Lung (tissue), 12 donors: ENCODE results near the gene DUSP5. TPM values are rescaled to one million over a fixed set of nuclear protein-coding genes. Genes with fewer than 3 reads are reported as not detected.

ENCODE experiments used
- ATAC-seq: fragments of 200-7000 bp; cut with Tn5 transposase; one replicate; pipeline ENCODE4 v1.9.1; 2020; ENCODE audit warnings: moderate number of reproducible peaks; ENCODE audit not compliant: insufficient read depth, low FRiP score
- DNase-seq, 3 donors: peaks; one replicate each; pipeline ENCODE4 v3.0.0-alpha.2; 2013 to 2017
- H3K27ac ChIP-seq, 2 donors: one replicate each; pipeline ENCODE4 v1.5.1; 2013; ENCODE audit warnings: mild to moderate bottlenecking in 2 of 2, moderate library complexity in 2 of 2, control low read depth in 1 of 2, inconsistent platforms in 1 of 2, low read depth in 1 of 2, low read length in 1 of 2
- H3K27me3 ChIP-seq, 3 donors: one replicate each; pipeline ENCODE4 v1.5.1; 2013; ENCODE audit warnings: low read length in 2 of 3; ENCODE audit not compliant: control insufficient read depth in 3 of 3, insufficient read depth in 3 of 3
- H3K36me3 ChIP-seq, 4 donors: one replicate each; pipeline ENCODE4 v1.5.1; 2013; ENCODE audit warnings: low read length in 4 of 4, mild to moderate bottlenecking in 1 of 4, moderate library complexity in 1 of 4; ENCODE audit not compliant: control insufficient read depth in 4 of 4, insufficient read depth in 4 of 4
- H3K4me1 ChIP-seq, 5 donors: one replicate each; pipeline ENCODE4 v1.5.1; 2013; ENCODE audit warnings: low read length in 5 of 5, mild to moderate bottlenecking in 2 of 5, moderate library complexity in 1 of 5; ENCODE audit not compliant: control insufficient read depth in 5 of 5, insufficient read depth in 5 of 5
- H3K4me3 ChIP-seq: one replicate; pipeline ENCODE4 v1.5.1; 2013; ENCODE audit warnings: mild to moderate bottlenecking, control low read depth, moderate library complexity
- H3K9ac ChIP-seq, 2 donors: one replicate each; pipeline ENCODE4 v1.5.1; 2013; ENCODE audit warnings: low read length in 2 of 2, control low read depth in 1 of 2; ENCODE audit not compliant: insufficient read depth in 1 of 2
- H3K9me3 ChIP-seq, 4 donors: one replicate each; pipeline ENCODE4 v1.5.1; 2013; ENCODE audit warnings: low read length in 3 of 4, mild to moderate bottlenecking in 1 of 4, moderate library complexity in 1 of 4; ENCODE audit not compliant: control insufficient read depth in 4 of 4, insufficient read depth in 3 of 4
- WGBS, 2 donors: extraction: QIAGEN DNeasy Blood & Tissue Kit; methylation state at CpG; one replicate each; pipeline ENCODE4 v1.1.7; 2013; 5-methylcytosine and 5-hydroxymethylcytosine counted together
- polyA plus RNA-seq, 2 donors: library from polyadenylated mRNA; stranded (reverse); fragments of 200-250 nt; gene quantifications; one replicate each; pipeline ENCODE4 v1.2.1, GENCODE V29; 2013
- total RNA-seq, 2 donors: library from RNA; depleted of rRNA in 1 of 2; stranded (reverse); fragments of >200 nt in 1 of 2; gene quantifications; one replicate each; pipeline ENCODE4 v1.2.1, GENCODE V29; 2014 to 2021
- TF ChIP-seq, protein P1 (sequence below): IDR thresholded peaks from 2 replicates; pipeline ENCODE4 v1.5.1; 2012; ENCODE audit warnings: mild to moderate bottlenecking; ENCODE audit errors: control extremely low read depth, extremely low read depth
- donor health status: control.
- donor health status: control.
- donor health status: Bipolar disorder and iron deficiency.
- donor health status: healthy.
- donor health status: DM: yes; HTN: yes; CAD: no.

Gene DUSP5
- total and polyA plus RNA-seq, 4 donors, result 10.3 to 16.4 (median 12.9) TPM

DNA sequence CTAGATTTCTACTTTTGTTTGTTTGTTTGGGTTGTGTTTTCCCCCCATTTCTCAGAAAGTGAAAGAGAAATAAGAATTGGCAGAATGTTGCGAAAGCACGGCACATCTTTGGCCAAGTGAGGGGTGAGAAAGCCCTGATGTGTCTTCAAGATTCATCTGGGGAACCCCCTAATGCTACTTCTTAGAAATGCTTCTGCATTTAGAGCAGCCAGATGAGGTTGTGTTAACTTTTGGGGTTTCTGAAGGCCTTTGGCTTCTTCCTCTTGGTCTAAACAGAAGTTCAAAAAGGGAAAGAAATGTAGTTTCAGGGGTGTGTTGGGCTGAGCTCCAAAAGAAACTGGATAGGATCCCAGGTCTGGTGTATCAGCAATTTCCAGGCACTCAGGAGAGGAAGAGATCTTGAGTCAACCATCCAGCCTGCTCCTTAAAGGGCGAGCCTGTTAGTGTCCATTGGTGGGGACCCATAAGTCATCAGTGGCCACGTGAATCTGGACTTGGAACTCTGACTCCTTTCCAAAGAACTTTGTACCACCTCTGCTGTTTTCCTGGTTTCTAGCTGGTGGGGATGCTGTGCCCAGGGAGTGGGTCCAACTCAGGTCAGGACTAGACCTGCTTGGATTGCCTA, 6.5 kb downstream of the DUSP5 start:
- no peak overlapping the region for H3K4me3 ChIP-seq
- ATAC-seq, result peak; percentile 59
- H3K9ac ChIP-seq, result no peak overlapping the region
- H3K27me3 ChIP-seq, result peaks cover 0 to 17% (median 4%) of the 10 kb centered on the region in 3 donors
- H3K9me3 ChIP-seq, result no peaks in the 10 kb centered on the region
- H3K36me3 ChIP-seq, result peaks cover 0 to 10% (median 4%) of the 10 kb centered on the region in 4 donors
- H3K27ac ChIP-seq, result peak overlapping the region; percentile 74 to 81
- TF ChIP-seq, protein P1, sequence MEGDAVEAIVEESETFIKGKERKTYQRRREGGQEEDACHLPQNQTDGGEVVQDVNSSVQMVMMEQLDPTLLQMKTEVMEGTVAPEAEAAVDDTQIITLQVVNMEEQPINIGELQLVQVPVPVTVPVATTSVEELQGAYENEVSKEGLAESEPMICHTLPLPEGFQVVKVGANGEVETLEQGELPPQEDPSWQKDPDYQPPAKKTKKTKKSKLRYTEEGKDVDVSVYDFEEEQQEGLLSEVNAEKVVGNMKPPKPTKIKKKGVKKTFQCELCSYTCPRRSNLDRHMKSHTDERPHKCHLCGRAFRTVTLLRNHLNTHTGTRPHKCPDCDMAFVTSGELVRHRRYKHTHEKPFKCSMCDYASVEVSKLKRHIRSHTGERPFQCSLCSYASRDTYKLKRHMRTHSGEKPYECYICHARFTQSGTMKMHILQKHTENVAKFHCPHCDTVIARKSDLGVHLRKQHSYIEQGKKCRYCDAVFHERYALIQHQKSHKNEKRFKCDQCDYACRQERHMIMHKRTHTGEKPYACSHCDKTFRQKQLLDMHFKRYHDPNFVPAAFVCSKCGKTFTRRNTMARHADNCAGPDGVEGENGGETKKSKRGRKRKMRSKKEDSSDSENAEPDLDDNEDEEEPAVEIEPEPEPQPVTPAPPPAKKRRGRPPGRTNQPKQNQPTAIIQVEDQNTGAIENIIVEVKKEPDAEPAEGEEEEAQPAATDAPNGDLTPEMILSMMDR, result no peak
- 4 to 6% methylated on average over 4 of the region's 4 CpGs for WGBS, 2 donors
- DNase-seq, result peak; percentile 89 to 98 (median 98)
- H3K4me1 ChIP-seq, result peaks cover 27 to 79% (median 50%) of the 10 kb centered on the region in 5 donors

DNA sequence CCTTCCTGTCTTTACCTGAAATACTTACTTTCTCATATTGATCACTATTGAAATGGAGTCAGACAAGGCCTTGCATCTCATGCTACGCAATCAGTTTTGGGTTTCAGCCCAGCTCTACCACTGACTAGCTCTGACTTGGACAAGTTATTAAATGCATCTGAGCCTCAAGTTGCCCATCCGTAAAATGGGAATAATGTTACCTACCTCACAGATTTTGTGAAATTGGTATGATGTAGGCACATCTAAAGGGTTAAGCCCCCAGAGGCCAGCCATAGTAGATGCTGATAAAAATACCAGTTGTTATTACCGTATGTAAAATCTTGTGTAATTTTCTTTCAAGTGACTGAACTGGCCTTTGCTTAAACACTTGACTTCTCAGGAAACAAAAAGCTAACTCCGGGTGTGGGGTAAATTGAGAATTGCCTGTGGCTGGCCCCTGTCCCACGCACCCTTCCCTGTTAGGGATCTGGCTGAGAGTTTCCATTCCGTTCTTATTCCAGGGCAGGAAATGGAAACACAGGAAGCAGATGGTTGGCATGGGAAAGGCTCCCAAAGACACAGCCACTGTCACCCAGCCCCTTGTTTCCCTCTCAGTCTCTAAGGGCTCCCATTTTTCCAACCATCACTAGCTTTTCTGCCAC, 7.5 kb downstream of the DUSP5 start:
- Histone ChIP-seq H3K9ac (no peak overlapping the region), H3K36me3 (peaks cover 0 to 18% (median 7%) of the 10 kb centered on the region in 4 donors), H3K27ac (peak overlapping the region in 1 of 2 donors; percentile 30), H3K9me3 (no peaks in the 10 kb centered on the region), H3K27me3 (peaks cover 0 to 6% (median 0%) of the 10 kb centered on the region in 3 donors), H3K4me1 (peaks cover 25 to 69% (median 46%) of the 10 kb centered on the region in 5 donors), H3K4me3 (no peak overlapping the region)
- TF ChIP-seq, protein P1, result no peak
- DNase-seq (peak; percentile 32 to 64 (median 55)), ATAC-seq (no peak)
- 41 to 51% methylated on average over 6 of the region's 6 CpGs for WGBS, 2 donors

DNA sequence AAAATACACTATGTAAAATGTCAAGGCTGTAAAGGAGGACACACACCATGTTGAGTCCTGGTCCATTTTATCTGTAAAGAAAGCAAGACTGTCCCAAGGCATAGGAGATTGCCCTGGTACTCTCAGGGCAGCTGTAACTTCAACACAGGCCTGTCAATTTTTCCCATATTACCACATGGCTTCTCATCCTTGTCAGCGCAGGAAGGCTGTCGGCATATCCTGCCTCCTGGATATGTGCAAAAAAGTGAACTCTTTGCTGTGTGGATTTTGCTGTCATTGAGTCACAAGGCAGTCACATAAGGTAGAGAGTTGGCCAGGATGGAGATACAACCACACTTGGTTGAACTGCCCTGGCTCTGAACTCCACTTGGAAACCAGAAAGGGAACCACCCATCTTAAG, 8.7 kb downstream of the DUSP5 start:
- H3K4me1 ChIP-seq, result peaks cover 18 to 73% (median 35%) of the 10 kb centered on the region in 5 donors
- DNase-seq, result no peak

More for the DNA sequence above, 8.7 kb downstream of the DUSP5 start:
- no peaks in the 10 kb centered on the region for H3K9me3 ChIP-seq
- WGBS, 2 donors, result 85% methylated on average over 2 of the region's 2 CpGs
- H3K9ac ChIP-seq, result no peak overlapping the region
- no peak for ATAC-seq
- H3K4me3 ChIP-seq, result no peak overlapping the region
- no peak overlapping the region for H3K27ac ChIP-seq
- TF ChIP-seq, protein P1, result no peak
- no peaks in the 10 kb centered on the region for H3K27me3 ChIP-seq
- peaks cover 0 to 25% (median 12%) of the 10 kb centered on the region in 4 donors for H3K36me3 ChIP-seq
